MCF 10A (cell line): ENCODE measurements around the gene COL26A1. TPM values are rescaled to one million over a fixed set of nuclear protein-coding genes. Genes with fewer than 3 reads are reported as not detected.
"Not testable (repeated sequence)": the region's sequence is repeated elsewhere in the genome, so short reads cannot be mapped to it uniquely, and the experiment has no call there.

Experiments used
- BruUV-seq: library from RNA; stranded (reverse); fragments of 400-500 nt; replicated peaks from 2 replicates; lab custom pipeline; 2021; lab: Mats Ljungman, UMichigan
- CTCF ChIA-PET: fragments of 300-600 bp; sonication (Branson Sonifier 250); formaldehyde crosslinking; extraction: SDS; loops from one replicate; lab custom pipeline; 2021; ENCODE audit warnings: antibody characterized with exemption, inconsistent platforms; lab: Yijun Ruan, JAX
- POLR2A ChIA-PET: fragments of 300-600, 350-650 bp; sonication (Branson Sonifier 250); formaldehyde crosslinking; extraction: SDS; loops from one replicate; lab custom pipeline; 2020; ENCODE audit warnings: antibody characterized with exemption, inconsistent platforms; lab: Yijun Ruan, JAX
- DNase-seq: peaks from one replicate; pipeline ENCODE4 v3.0.0-alpha.2; 2018; ENCODE audit not compliant: unreplicated experiment
- H3K27ac Mint-ChIP-seq: one replicate; pipeline ENCODE4 v1.8.0; 2022; ENCODE audit warnings: mild to moderate bottlenecking, low read depth, mixed read lengths; ENCODE audit not compliant: unreplicated experiment
- H3K27me3 Mint-ChIP-seq: one replicate; pipeline ENCODE4 v1.8.0; 2022; ENCODE audit warnings: mixed read lengths; ENCODE audit not compliant: insufficient read depth, unreplicated experiment
- H3K36me3 Mint-ChIP-seq: one replicate; pipeline ENCODE4 v1.8.0; 2022; ENCODE audit warnings: mild to moderate bottlenecking, moderate library complexity, mixed read lengths; ENCODE audit not compliant: insufficient read depth, unreplicated experiment
- H3K4me1 Mint-ChIP-seq: one replicate; pipeline ENCODE4 v1.8.0; 2022; ENCODE audit warnings: mixed read lengths; ENCODE audit not compliant: insufficient read depth, unreplicated experiment
- H3K4me3 Mint-ChIP-seq: one replicate; pipeline ENCODE4 v1.8.0; 2022; ENCODE audit warnings: mild to moderate bottlenecking, moderate library complexity, mixed read lengths; ENCODE audit not compliant: unreplicated experiment
- H3K9me3 Mint-ChIP-seq: one replicate; pipeline ENCODE4 v1.8.0; 2022; ENCODE audit warnings: mixed read lengths; ENCODE audit not compliant: unreplicated experiment
- CTCF ChIP-seq: fragments of 200-600 bp; IDR thresholded peaks from one replicate; pipeline ENCODE4 v1.8.0; 2022; ENCODE audit warnings: antibody characterized with exemption, mild to moderate bottlenecking; ENCODE audit not compliant: unreplicated experiment
- intact Hi-C: fragments of 100-400 bp; cut with micrococcal nuclease; formaldehyde crosslinking; loops from 2 replicates; pipeline ENCODE4 v1.14.1; 2022
- total RNA-seq: library from RNA; stranded (reverse); gene quantifications from 2 replicates; pipeline ENCODE4 v1.2.3, GENCODE V29; 2022

COL26A1 gene
- total RNA-seq, 1 experiment from 2014 or later, result not detected

- TF ChIP-seq CTCF, result no peak
- POLR2A ChIA-PET, result no interaction called here
- no peaks in the 10 kb centered on the region for H3K4me1 Mint-ChIP-seq
- no peak overlapping the region for H3K4me3 Mint-ChIP-seq
- CTCF ChIA-PET, result interaction anchor here (0.6 kb wide), 1 partner anchor 48 kb away, joined by 4 read pairs; no protein-coding TSS in a partner anchor
- DNase-seq, result no peak
- H3K27me3 Mint-ChIP-seq, result peaks cover 5% of the 10 kb centered on the region
- intact Hi-C loops, result no loop called here
- BruUV-seq, result no TSS peak
- no peaks in the 10 kb centered on the region for H3K9me3 Mint-ChIP-seq
- H3K27ac Mint-ChIP-seq, result no peak overlapping the region
- H3K36me3 Mint-ChIP-seq, result no peaks in the 10 kb centered on the region
Measured at GRCh38 chr7:101494602-101495329, 132.1 kb downstream of the COL26A1 start.

- intact Hi-C loops, result no loop called here
- Mint-ChIP-seq H3K4me3 (no peak overlapping the region), H3K27me3 (no peaks in the 10 kb centered on the region), H3K4me1 (no peaks in the 10 kb centered on the region), H3K27ac (no peak overlapping the region), H3K9me3 (no peaks in the 10 kb centered on the region), H3K36me3 (no peaks in the 10 kb centered on the region)
- CTCF ChIA-PET, result interaction anchor here (0.6 kb wide), 1 partner anchor 466 kb away, joined by 3 read pairs; no protein-coding TSS in a partner anchor
- no TSS peak for BruUV-seq
- POLR2A ChIA-PET, result no interaction called here
- DNase-seq, result peak; percentile 16
- TF ChIP-seq CTCF, result no peak
Measured at GRCh38 chr7:101496017-101496416, 133.3 kb downstream of the COL26A1 start.

GRCh38 chr7:101501351-101501750, 138.7 kb downstream of the COL26A1 start:
- TF ChIP-seq CTCF, result no peak
- H3K27me3 Mint-ChIP-seq, result peaks cover 18% of the 10 kb centered on the region
- H3K4me1 Mint-ChIP-seq, result no peaks in the 10 kb centered on the region
- ChIA-PET CTCF (interaction anchor here (0.8 kb wide), 1 partner anchor 25 kb away, joined by 3 read pairs; no protein-coding TSS in a partner anchor), POLR2A (interaction anchor here (0.9 kb wide), 1 partner anchor 62 kb away, joined by 4 read pairs; no protein-coding TSS in a partner anchor)
- intact Hi-C loops, result no loop called here
- H3K9me3 Mint-ChIP-seq, result no peaks in the 10 kb centered on the region
- DNase-seq, result no peak
- BruUV-seq, result no TSS peak
- no peaks in the 10 kb centered on the region for H3K36me3 Mint-ChIP-seq
- H3K27ac Mint-ChIP-seq, result no peak overlapping the region
- no peak overlapping the region for H3K4me3 Mint-ChIP-seq

GRCh38 chr7:101502466-101503098, 139.9 kb downstream of the COL26A1 start:
- ChIA-PET CTCF (interaction anchor here (0.5 to 0.8 kb wide), 3 partner anchors 36 to 232 kb away, joined by 3 to 4 read pairs (median 3); no protein-coding TSS in a partner anchor), POLR2A (no interaction called here)
- Mint-ChIP-seq H3K9me3 (no peaks in the 10 kb centered on the region), H3K4me1 (no peaks in the 10 kb centered on the region), H3K27ac (no peak overlapping the region), H3K36me3 (no peaks in the 10 kb centered on the region), H3K27me3 (peaks cover 31% of the 10 kb centered on the region), H3K4me3 (no peak overlapping the region)
- no TSS peak for BruUV-seq
- no peak for DNase-seq
- TF ChIP-seq CTCF, result no peak
- intact Hi-C loops, result no loop called here

GRCh38 chr7:101505510-101505909, 142.8 kb downstream of the COL26A1 start:
- intact Hi-C loops, result loop anchor here (5.0 kb wide), 1 partner anchor 143 kb away; the partner anchor contains the start of gene COL26A1
- H3K4me3 Mint-ChIP-seq, H3K27ac Mint-ChIP-seq, H3K36me3 Mint-ChIP-seq, DNase-seq, H3K4me1 Mint-ChIP-seq, CTCF ChIA-PET, H3K9me3 Mint-ChIP-seq, BruUV-seq: not testable (repeated sequence)
- POLR2A ChIA-PET, result interaction anchor here (0.6 kb wide), 1 partner anchor 362 kb away, joined by 3 read pairs; no protein-coding TSS in a partner anchor
- peaks cover 46% of the 10 kb centered on the region for H3K27me3 Mint-ChIP-seq
